ENCODE results near the gene TREX2.

TREX2 gene

GRCh38 chrX:153434801-153435200, 11.1 kb downstream of the TREX2 start:
- DNase-seq (ENCODE audit: low read depth), result no peak

GRCh38 chrX:153433781-153434285, 12.0 kb downstream of the TREX2 start:
- no peak for DNase-seq (ENCODE audit: low read depth)

DNA sequence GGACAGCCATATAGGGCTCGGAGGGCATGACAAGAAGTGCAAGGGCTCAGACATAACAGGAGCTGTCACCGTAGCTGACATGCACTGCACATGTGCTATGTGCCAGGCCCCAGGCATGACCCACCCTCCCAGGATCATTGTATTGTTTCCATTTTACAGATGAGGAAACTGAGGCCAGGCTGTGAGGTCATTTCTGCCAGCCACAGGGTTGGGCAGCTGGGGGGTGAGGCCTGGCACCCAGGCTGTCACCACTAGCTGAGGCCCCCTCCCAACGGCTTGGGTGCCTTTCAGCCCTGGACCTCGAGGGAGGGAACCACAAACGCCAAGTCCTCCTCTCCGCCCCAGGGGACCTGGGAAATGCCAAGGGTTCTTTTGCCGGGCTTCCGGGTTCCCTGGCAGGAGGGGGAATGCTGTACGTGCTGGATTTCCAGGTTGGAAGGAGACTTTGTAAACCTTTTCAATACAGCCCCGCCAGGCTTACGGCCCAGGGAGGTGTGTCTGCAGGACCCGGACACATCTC, 12.6 kb downstream of the TREX2 start:
- no peak for DNase-seq (ENCODE audit: low read depth)

GRCh38 chrX:153430796-153431195, 15.1 kb downstream of the TREX2 start:
- no peak for DNase-seq (ENCODE audit: low read depth)

DNA sequence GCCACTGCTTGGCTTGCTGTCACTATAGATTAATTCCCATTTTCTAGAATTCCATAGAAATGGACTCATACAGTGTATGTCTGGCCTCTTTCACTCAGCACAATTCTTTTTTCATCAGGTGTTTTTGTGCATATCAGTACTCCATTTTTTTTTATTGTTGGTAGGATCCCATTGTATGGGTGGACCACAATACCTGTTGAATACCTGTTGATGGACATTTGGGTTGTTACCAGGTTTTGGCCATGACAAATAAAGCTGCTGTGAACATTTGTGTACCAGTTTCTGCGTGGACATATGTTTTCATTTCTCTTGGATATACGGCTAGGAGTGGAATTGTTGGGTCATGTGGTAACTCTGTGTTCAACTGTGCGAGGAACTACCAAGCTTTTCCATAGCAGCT, 19.7 kb downstream of the TREX2 start:
- no peak for DNase-seq (ENCODE audit: low read depth)

DNA sequence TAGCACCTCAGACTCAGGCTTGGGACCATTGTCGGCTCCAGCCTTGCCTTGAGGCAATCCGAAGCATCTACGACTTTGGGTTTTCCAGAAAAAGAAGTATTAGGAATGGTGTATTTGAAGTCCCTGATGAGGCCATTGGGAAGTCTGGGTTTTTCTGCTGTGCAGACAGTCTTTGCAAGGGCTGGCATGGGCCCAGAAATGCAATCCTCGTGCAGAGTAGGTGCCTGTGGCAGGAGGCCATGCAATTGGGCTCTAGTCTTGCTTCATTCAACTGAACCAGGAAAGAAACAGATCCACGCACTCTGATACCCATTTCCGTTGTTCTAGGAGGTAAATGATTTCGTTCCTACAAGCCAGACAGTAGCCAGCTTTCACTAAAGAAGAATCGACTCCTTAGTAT, 22.2 kb downstream of the TREX2 start:
- DNase-seq (ENCODE audit: low read depth), result no peak

GRCh38 chrX:153421856-153422255, 24.0 kb downstream of the TREX2 start:
- no peak for DNase-seq (ENCODE audit: low read depth)

- no peak for DNase-seq (ENCODE audit: low read depth)
Observed at GRCh38 chrX:153420851-153421599, 24.8 kb downstream of the TREX2 start.

- DNase-seq (ENCODE audit: low read depth), result no peak
Observed at GRCh38 chrX:153417637-153418036, 28.2 kb downstream of the TREX2 start.

DNA sequence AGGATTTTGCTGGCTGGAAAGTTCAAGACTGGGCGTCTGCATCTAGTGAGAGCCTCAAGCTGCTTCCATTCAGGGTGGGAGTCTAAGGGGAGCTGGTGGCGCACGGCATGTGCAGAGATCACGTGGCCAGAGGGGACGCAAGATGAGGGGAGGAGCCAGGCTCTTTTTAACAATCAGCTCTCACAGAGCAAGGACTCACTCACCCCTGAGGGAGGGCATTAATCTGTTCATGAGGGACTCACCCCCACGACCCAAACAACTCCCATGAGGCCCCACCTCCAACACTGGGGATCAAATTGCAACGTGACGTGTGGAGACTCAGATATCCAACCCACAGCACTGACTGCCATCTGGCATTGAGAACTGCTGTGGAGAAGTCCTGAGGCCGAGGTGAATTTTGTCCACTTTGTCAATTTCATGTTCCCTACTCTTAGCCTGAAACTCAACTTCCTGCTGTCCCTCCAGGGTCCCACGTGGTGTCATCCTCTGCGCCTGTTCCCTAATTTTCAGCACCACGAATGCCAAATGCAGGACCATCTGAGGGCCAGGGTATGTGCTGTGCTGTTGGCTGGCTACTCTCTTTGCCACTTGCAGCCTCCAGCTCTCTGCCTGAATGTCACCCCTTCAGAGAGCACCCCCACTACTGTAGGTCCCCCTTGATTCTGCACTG, 28.9 kb downstream of the TREX2 start:
- DNase-seq (ENCODE audit: low read depth), result no peak

DNA sequence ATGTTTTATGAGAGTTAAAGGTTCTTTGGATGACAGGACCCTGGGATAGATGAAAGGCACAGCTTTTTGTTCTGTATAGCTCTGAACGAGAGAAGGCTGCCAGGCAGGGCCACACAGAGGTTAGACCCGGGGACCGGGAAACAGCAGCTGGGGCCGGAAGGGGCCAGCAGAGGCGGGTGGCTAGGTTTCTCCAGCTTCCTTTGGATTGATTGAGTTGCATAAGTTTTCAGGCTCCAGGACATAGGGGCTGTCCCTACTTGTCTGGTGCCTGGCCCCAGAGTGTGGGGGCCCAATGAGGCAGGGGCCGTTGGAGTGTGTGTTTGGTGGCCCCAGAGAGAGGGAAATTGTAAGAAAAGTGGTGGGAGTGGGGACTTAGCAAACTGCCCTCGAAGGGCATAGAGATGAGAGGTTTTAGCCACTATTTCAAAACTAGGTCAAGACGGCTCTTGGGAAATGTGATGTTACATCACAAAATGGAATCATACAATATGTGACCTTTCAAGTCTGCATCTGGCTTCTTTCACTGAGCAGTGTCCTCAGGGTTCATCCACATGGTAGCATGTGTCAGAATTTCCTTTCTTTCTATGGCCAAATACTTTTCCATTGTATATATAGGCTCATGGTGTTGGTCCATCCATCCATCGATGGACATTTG, 30.9 kb downstream of the TREX2 start:
- no peak for DNase-seq (ENCODE audit: low read depth)

GRCh38 chrX:153413731-153414130, 32.1 kb downstream of the TREX2 start:
- no peak for DNase-seq (ENCODE audit: low read depth)

GRCh38 chrX:153412746-153413720, 32.8 kb downstream of the TREX2 start:
- DNase-seq (ENCODE audit: low read depth), result no peak

DNA sequence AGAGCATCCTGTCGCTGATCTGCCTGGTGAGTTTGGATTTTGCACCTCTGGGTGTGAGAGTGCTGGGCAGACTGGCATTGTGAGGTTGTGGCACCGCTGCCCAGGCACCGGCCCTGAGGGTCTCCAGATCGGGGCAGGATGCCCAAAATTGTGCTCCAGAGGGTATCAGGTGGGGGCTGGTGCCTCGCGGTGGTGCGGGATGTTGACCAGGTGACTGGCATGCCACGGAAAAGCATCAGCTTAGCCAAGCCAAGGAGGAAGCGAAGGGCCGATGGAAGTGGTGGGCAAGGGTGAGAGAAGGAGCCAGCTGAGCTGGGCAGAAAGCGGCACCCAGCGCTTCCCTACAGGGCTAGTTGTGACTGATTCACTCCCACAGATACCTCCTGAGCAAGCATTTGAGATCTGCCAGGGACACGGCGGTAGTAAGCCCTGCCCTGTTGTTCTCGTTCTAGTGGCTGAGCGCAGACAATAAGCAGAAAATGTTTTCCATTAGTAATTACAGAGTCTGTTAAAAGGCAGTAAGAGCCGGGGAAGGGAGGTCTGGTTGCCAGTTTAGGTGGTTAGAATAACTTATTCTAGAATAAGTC, 33.8 kb downstream of the TREX2 start:
- no peak for DNase-seq (ENCODE audit: low read depth)

GRCh38 chrX:153411255-153411987, 34.4 kb downstream of the TREX2 start, which contains the start of gene ZFP92:
ZFP92 (plus strand) TSS chrX:153411472; CDS start chrX:153418323, 6,851 bp downstream.
- peak; percentile 12 for DNase-seq (ENCODE audit: low read depth)

GRCh38 chrX:153410888-153411254, 35.0 kb downstream of the TREX2 start:
- no peak for DNase-seq (ENCODE audit: low read depth)

GRCh38 chrX:153410373-153410772, 35.5 kb downstream of the TREX2 start:
- DNase-seq (ENCODE audit: low read depth), result no peak

DNA sequence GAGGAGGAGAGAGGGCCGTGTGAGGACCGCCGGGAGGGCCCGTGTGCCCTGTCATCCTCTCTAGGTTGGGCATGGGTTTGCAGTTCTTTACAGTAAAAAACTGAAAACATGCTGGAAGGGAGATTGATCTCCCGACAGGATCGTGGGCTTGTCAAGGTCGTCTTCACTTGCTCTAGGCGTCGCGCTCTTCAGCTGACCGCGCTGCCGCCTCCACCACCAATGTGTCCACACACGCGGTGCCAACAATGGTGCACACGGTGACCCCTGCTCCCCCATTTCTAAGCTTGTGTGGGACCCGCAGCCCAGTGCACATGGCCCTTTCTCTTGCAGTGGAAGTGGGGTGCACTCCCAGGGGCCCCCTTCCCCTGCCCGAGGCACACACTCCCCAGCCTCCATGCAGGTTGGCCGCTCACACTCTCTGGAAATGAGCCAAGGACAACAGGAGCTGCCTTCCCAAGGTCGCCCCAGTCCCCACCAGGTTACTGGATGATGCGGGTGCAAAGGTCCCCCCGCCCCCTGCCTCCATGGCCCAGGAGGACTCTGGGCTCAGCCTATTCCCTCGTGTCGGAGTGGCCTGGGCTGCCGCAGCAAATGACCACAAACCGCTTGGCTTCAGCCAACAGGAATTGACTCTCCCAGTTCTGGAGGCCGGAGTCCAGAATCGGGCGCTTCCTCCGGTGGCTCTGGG, 36.3 kb downstream of the TREX2 start:
- DNase-seq (ENCODE audit: low read depth), result no peak

- DNase-seq (ENCODE audit: low read depth), result no peak
Observed at GRCh38 chrX:153408871-153409351, 36.9 kb downstream of the TREX2 start.
